ENCODE measurements around the gene NEDD1.

The NEDD1 gene

DNA sequence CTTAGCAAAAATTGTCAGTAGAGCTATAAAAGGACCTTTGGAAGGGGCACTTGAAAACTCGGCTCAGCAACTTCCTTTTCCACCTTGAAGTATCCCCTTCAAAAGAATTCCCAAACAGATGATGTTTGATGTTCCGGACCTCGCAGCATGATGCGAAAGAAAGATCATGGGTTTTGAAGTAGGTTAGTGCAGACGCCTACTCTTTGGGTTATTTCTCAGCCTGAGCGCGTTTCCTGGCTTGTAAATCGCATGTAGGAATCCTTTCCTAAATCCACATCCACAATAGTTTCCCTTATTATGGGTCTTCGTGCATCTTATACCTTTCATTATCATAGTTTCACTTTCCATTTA is 584 bp upstream of the NEDD1 start:
- DNase-seq: no peak

DNA sequence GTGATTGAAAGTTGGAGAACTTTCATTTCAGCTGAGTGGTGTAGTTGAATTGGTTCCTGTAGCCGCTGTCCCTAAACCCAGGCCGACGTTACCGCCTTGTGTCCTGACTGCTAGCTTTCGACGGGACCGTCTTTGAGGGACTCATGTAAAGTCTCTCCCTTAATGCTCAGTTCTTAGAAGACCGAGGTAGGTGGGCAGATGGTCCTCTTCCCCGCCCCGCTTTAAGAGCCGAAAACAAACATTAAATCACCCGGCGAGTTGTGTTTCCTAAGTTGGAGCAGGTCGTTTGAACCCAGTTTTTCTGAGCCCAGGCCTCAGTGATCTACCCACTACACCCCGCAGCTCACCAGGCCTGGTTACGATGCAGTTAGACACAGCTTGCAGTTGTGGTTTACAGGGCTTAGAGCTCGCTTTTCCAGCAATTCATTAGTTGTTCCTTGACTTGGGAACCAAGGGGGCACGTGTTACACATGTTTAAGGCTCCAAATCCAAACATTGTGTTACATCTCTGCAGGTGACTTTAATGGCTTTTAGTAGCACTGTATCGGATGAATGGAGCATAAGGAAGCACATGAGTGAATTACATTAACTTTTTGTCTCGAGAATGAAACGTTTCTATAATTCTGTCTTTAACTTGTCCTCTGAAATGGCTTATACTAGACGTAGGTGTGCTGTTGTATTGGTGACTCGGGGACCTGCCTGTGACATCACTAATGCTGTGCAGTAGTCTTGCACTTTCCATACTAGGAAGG is 790 bp downstream of the NEDD1 start:
- peak in 1 of 2 donors; percentile 45 for DNase-seq

DNA sequence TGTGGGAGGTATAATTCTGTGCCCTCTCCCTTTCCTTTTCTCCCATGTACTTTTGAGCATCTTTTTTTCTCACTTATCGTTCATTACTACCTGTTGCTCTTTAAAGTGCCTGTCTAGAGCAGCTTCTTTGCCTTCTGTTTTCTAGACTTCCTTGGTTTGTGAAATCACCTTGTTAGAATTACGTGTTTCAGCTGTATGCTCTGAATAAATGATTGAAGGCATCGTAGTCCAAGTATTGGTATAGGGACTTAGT is 1.3 kb downstream of the NEDD1 start:
- no peak for DNase-seq

- no peak for DNase-seq
Measured at GRCh38 chr12:96912261-96912660, 5.2 kb downstream of the NEDD1 start.

- no peak for DNase-seq
Measured at GRCh38 chr12:96912943-96913342, 5.9 kb downstream of the NEDD1 start.

DNA sequence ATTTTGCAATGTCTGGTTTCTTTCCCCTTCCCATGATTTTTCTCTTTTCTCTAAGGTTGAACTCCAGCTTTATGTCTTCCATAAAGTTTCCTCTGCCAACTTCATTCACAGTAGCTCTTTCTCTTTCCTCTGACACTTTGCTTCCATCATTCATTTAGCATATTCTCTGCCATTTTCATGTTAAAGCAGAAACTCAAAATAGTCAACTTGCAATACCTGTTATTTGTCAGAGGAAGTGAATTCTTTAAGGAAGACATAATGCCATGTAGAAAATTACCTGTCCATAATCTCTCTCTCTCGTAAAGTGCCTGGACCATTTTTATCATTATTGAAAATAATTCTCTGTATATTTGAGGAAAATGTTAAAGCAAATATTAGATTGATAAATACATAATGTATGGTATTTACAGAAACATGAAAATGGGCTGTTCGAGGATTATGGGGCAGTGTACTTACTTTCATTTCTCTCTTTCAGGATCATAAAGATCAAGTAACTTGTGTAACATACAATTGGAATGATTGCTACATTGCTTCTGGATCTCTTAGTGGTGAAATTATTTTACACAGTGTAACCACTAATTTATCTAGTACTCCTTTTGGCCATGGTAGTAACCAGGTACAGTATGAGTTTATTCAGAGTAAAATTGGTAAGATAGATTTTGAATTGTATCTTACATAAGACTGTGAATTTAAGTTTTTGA is 12.6 kb downstream of the NEDD1 start:
- DNase-seq: no peak

DNA sequence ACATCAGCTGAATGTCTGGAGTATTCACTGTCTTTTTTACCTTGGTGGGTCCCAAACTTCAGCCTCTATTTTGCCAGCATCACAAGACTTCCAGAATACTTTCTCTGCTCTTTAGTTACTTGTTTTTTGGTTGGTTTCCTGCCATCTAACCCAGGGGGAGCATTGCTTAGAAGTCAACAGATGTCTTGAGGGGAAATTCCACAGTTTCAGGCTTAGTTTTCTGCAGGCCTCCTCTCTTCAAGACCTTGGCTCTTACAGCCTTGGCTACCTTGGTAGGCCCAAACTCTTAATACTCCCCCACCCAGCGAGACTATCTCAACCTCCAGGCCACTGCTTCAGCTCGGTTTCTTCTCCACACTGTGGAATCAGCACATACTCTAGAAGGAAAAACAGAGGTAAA is 41.7 kb downstream of the NEDD1 start:
- no peak for DNase-seq

DNA sequence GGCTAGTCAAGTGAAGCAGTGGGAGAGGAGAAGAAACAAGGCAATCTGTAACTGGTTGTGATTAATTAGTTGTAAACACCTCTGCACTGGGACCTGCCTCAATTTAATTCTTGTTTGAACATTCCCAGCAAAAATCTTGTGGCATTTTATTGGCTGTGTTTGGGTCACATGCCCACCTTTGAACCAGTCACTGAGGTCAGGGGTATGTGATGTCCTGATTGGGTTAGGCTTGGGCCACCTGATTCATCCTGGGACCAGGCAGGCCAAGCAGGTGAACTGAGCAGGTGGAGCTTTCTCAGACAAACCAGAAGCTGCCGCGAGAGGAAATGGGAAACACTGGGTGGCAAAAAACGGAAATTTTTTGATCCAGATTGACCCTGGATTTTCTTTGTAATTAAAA is 72.5 kb downstream of the NEDD1 start:
- DNase-seq: no peak

DNA sequence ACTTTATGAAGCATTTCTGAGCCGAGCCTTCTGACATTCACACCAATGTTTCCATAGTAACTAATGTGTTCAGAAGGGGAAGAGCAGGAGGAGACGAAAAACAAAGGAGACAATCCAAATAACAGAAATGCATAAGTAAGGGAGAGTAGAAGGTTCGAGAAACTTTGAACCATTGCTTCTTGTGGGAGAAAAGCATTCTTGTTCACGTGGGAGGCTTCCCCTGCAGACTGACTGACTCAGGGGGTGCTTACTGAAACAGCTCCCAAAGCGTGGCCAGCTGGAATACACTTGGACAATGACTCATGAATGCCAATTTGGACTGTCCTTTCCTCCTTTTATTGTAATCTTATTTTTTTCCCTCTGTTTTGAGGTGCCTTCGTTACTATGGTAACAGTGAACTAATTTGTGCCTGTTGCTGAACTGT is 73.9 kb downstream of the NEDD1 start:
- no peak for DNase-seq

DNA sequence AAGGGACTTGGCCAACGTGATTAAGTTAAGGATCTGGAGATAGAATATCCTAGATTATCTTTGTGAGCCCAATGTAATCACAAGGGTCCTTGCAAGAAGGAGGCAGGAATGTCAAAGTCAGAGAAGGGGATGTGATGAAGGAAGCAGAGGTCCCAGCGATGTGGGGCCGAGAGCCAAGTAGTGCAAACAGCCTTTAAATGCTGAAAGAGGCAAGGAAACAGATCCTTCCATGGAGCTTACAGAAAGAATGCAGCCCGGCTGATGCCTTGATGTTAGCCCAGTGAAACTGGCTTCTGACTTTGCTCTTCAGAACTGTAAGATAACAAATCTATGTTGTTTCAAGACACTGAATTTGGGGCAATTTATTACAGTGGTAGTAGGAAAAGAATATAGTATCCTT is 74.9 kb downstream of the NEDD1 start:
- DNase-seq: no peak

DNA sequence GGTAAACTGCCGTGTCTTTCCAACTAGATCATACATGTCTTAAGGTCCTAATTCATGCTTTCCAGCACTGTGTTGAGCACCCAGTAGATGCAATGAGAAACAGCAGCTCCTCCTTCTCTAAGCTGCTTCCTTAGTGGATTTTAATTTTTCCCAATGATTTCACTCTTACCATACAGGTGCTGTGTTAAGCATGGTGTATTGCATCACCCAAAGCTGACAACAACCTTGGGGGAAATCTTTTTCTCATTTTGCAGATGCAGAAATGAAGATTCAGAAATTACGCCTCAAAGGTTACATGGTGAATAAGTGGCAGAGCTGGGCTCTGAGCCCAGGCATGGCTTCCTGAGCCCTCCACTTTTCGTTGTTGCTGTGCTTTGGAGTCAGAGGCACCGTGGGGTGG is 75.6 kb downstream of the NEDD1 start:
- no peak for DNase-seq

GRCh38 chr12:96985515-96986362 is 78.7 kb downstream of the NEDD1 start:
- peak; percentile 27 to 44 for DNase-seq

DNA sequence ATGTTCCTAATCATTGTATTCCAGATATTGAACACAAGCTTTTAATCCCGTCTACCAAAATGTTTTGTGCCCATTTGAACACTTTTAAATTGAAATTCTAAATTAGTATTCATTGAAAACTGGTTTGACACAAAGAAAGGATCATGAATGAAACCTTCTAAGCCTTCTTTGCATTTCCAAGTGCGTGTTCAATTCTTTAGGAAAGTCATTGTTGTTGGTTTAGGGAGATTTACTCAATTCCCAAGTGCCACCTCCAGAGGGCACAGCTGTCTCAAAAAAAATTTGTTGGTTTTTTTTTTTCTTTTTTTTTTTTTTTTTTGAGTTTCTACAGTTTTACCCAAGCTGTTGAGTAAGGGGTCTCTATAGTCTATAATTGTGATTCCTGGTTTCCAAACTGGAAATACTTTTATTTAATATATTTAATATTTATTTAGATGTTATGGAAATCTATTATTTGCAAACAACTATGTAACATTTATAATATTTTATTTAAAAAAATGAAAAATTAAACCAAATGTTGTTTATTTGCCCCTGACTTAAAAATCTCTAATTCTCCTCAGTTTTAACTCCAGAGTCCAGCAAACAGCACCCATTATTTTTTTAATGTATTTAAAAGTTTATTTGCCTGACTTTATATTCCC is 79.9 kb downstream of the NEDD1 start:
- peak in 1 of 2 donors; percentile 37 for DNase-seq

DNA sequence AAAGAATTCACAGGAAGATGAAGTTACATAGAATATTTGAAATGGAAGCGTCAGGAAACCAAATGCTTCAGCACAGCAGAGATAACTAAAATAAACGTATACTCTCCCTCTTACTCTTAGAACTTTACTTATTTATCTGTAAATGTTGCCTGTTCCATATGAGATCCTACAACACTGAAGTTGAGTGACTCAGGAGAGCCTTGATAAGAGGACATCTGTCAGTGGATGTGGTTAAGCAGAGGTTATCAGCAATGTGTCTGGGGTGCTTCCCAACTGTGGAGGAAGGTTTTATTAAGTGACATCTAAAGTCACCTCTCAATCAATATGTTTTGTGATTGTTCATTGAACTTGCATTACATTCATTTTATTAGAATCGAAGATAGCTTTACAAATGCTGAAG is 81.9 kb downstream of the NEDD1 start:
- DNase-seq: no peak

DNA sequence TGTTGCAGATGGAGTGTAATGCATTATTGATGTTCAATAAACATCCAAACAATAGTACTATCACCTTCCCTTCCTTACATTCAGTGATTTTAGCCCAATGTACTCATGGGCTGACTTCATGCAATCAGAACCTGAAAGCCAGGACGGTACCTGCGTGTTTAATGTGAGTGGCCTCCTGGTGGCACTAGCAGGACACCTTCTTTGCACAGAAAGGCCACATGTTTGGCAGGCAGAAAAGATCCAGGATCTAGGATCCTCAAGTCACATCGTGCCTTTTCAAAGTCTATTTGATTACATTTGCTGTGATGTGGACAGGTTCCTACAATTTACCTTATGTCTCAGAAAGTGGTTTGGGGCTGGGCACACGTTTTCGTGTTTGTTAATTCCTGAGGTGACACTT is 82.9 kb downstream of the NEDD1 start:
- no peak for DNase-seq

GRCh38 chr12:96994900-96995299 is 87.8 kb downstream of the NEDD1 start:
- DNase-seq: no peak

DNA sequence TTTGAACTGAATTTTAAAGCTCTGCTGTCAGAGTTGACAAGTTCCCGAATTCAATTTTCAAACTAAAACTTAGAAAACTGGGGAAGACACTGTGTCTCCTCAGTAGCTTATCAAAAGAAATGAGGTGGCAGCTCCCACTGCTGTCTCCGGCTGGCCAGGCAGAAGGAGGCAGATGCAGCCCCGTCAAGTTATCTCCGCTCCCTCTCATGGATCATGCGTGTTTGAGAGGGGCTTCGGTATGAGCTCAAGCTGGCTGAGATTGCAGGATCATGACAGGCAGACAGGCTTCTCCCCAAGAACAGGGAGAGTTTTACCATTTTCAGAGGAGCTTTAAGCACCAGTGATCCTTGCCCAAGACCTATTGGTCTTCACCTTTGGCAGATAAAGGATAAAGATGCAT is 88.8 kb downstream of the NEDD1 start:
- DNase-seq: no peak

GRCh38 chr12:96997797-96998484 is 90.9 kb downstream of the NEDD1 start:
- DNase-seq: no peak

DNA sequence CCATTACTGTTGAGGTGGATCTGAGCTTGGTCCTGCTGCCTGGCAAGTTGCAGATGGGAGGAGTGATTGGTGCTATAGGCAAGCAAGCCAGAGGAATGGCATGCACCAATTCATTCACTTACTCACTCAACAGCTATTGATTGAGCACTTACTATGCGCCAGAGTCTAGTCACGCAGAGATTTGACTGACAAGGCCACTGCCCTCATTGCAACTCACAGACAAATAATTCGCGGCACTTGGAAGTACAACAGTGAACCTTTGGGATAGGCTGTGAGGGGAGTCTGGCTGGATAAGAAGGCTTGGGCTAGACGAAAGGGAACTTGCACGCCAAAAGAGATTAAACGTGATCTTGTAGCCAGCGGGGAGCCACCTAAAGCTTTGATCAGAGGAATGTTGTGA is 96.2 kb downstream of the NEDD1 start:
- no peak for DNase-seq

Measured in CD4-positive, alpha-beta T cell treated with Interleukin-4 for 1 hour (primary cell).